ENCODE data around the gene NUMB.

GRCh38 chr14:73264885-73265720 is 193.2 kb downstream of the NUMB start:
- no peak for TF ChIP-seq HOXA7 (CRISPR knock-in tag; IDR thresholded peaks at IDR 0.05)
- no peak for TF ChIP-seq ZNF713 (CRISPR knock-in tag; IDR thresholded peaks at IDR 0.05)
- TF ChIP-seq TEAD3 (CRISPR knock-in tag; optimal IDR thresholded peaks at IDR 0.05; ENCODE audit: borderline replicate concordance): no peak
- TF ChIP-seq REST (IDR thresholded peaks at IDR 0.05; ENCODE audit: borderline replicate concordance in 1 of 2, low read depth in 1 of 2, low read length in 2 of 2): no peak
- no peak for TF ChIP-seq CTCF (CRISPR knock-in tag; IDR thresholded peaks at IDR 0.05)
- no peak for TF ChIP-seq NONO (IDR thresholded peaks at IDR 0.05)
- no peak for TF ChIP-seq NONO (CRISPR knock-in tag; conservative IDR thresholded peaks at IDR 0.05)
